Mesenchymal stem cell (in vitro differentiated cells and primary cell): ENCODE data around the gene TTC21B.
"Not testable (repeated sequence)": the region's sequence is repeated elsewhere in the genome, so short reads cannot be mapped to it uniquely, and the experiment has no call there.

Experiments
- DNase-seq: peaks from one replicate; pipeline ENCODE4 v3.0.0-alpha.2; 2013
- H2AFZ ChIP-seq: one replicate; pipeline ENCODE4 v1.6.1; 2013; ENCODE audit warnings: low read depth, mild to moderate bottlenecking, control low read depth, inconsistent platforms, low read length, moderate library complexity
- H2AK5ac ChIP-seq: 2 replicates; pipeline ENCODE4 v1.6.1; 2013; ENCODE audit warnings: low read length, moderate library complexity, mild to moderate bottlenecking, inconsistent platforms; ENCODE audit not compliant: severe bottlenecking
- H2BK120ac ChIP-seq: one replicate; pipeline ENCODE4 v1.6.1; 2013; ENCODE audit warnings: low read depth, mild to moderate bottlenecking, inconsistent platforms, low read length, moderate library complexity
- H2BK12ac ChIP-seq, 2 experiments: one replicate each; pipeline ENCODE4 v1.6.1; 2013; ENCODE audit warnings: inconsistent platforms in 2 of 2, low read length in 2 of 2, mild to moderate bottlenecking in 2 of 2, moderate library complexity in 2 of 2, control low read depth in 1 of 2
- H2BK15ac ChIP-seq: one replicate; pipeline ENCODE4 v1.6.1; 2013; ENCODE audit warnings: mild to moderate bottlenecking, low read depth, inconsistent platforms; ENCODE audit not compliant: poor library complexity, severe bottlenecking
- H2BK5ac ChIP-seq: 2 replicates; pipeline ENCODE4 v1.6.1; 2013; ENCODE audit warnings: low read depth, mild to moderate bottlenecking, low read length, control low read depth, inconsistent platforms; ENCODE audit not compliant: poor library complexity, severe bottlenecking
- H3K14ac ChIP-seq, 2 experiments: one replicate each; pipeline ENCODE4 v1.6.1; 2013; ENCODE audit warnings: inconsistent platforms in 2 of 2, low read length in 2 of 2, control low read depth in 1 of 2, mild to moderate bottlenecking in 1 of 2, moderate library complexity in 1 of 2
- H3K18ac ChIP-seq, 2 experiments: one replicate each; pipeline ENCODE4 v1.6.1; 2013; ENCODE audit warnings: inconsistent platforms in 2 of 2, low read length in 2 of 2, control low read depth in 1 of 2, low read depth in 1 of 2, mild to moderate bottlenecking in 1 of 2
- H3K23ac ChIP-seq, 2 experiments: one replicate each; pipeline ENCODE4 v1.6.1; 2013; ENCODE audit warnings: inconsistent platforms in 2 of 2, low read length in 2 of 2, mild to moderate bottlenecking in 2 of 2, moderate library complexity in 2 of 2, control low read depth in 1 of 2
- H3K27ac ChIP-seq: 2 replicates; pipeline ENCODE4 v1.5.1; 2013; ENCODE audit warnings: mild to moderate bottlenecking, moderate library complexity, low read length, control low read depth, inconsistent platforms; ENCODE audit not compliant: poor library complexity, severe bottlenecking
- H3K27me3 ChIP-seq, 2 experiments: 2 replicates each; pipeline versions ENCODE4 v1.6.1 to v1.7.0; 2013; ENCODE audit warnings: low read length in 2 of 2, mild to moderate bottlenecking in 2 of 2, moderate library complexity in 2 of 2, control low read depth in 1 of 2, inconsistent platforms in 1 of 2; ENCODE audit not compliant: control insufficient read depth in 1 of 2, insufficient read depth in 1 of 2
- H3K36me3 ChIP-seq, 2 experiments: 2 replicates each; pipeline versions ENCODE4 v1.6.1 to v1.7.0; 2013; ENCODE audit warnings: low read length in 2 of 2, control low read depth in 1 of 2, inconsistent platforms in 1 of 2, low read depth in 1 of 2, mild to moderate bottlenecking in 1 of 2; ENCODE audit not compliant: insufficient read depth in 2 of 2, control insufficient read depth in 1 of 2
- H3K4ac ChIP-seq, 2 experiments: one replicate each; pipeline ENCODE4 v1.6.1; 2013; ENCODE audit warnings: inconsistent platforms in 2 of 2, low read length in 2 of 2, mild to moderate bottlenecking in 2 of 2, moderate library complexity in 2 of 2, control low read depth in 1 of 2, low read depth in 1 of 2
- H3K4me1 ChIP-seq: 2 replicates; pipeline ENCODE4 v1.6.1; 2013; ENCODE audit warnings: low read depth, low read length, control low read depth; ENCODE audit not compliant: control insufficient read depth, insufficient read depth
- H3K4me2 ChIP-seq: 2 replicates; pipeline ENCODE4 v1.6.1; 2013; ENCODE audit warnings: low read length, mild to moderate bottlenecking, inconsistent platforms; ENCODE audit not compliant: poor library complexity, severe bottlenecking
- H3K4me3 ChIP-seq, 2 experiments: 2 replicates each; pipeline versions ENCODE4 v1.5.1 to v1.7.0; 2013; ENCODE audit warnings: low read length in 2 of 2, mild to moderate bottlenecking in 2 of 2, control low read depth in 1 of 2, low read depth in 1 of 2; ENCODE audit not compliant: insufficient read depth in 1 of 2
- H3K79me1 ChIP-seq: replicated peaks from 2 replicates; pipeline ENCODE4 v1.6.1; 2013; ENCODE audit warnings: mild to moderate bottlenecking, control low read depth, low read length, inconsistent platforms; ENCODE audit not compliant: poor library complexity, severe bottlenecking
- H3K9ac ChIP-seq: 2 replicates; pipeline ENCODE4 v1.7.0; 2013; ENCODE audit warnings: mild to moderate bottlenecking, low read length, moderate library complexity
- H3K9me3 ChIP-seq: 2 replicates; pipeline ENCODE4 v1.7.0; 2013; ENCODE audit warnings: mild to moderate bottlenecking, low read length; ENCODE audit not compliant: control insufficient read depth
- H4K8ac ChIP-seq: one replicate; pipeline ENCODE4 v1.6.1; 2013; ENCODE audit warnings: inconsistent platforms, mild to moderate bottlenecking, low read length, moderate library complexity
- H4K91ac ChIP-seq: one replicate; pipeline ENCODE4 v1.6.1; 2013; ENCODE audit warnings: mild to moderate bottlenecking, low read length, inconsistent platforms
- WGBS: methylation state at CpG from one replicate; pipeline ENCODE4 v1.1.7; 2013; ENCODE audit warnings: mixed read lengths; 5-methylcytosine and 5-hydroxymethylcytosine counted together

Gene TTC21B

GRCh38 chr2:165863810-165864261, 89.7 kb downstream of the TTC21B start:
- H3K27ac ChIP-seq = no peak overlapping the region
- H2BK12ac ChIP-seq = no peak overlapping the region
- H3K23ac ChIP-seq = no peak overlapping the region
- no peaks in the 10 kb centered on the region for H3K79me1 ChIP-seq
- peaks cover 0 to 4% of the 10 kb centered on the region in 2 experiments for H3K36me3 ChIP-seq
- no peak overlapping the region for H3K4me3 ChIP-seq
- H2AFZ ChIP-seq = no peak overlapping the region
- no peak overlapping the region for H2BK15ac ChIP-seq
- H3K4me1 ChIP-seq = no peaks in the 10 kb centered on the region
- H3K18ac ChIP-seq = peak overlapping the region in 1 of 2 experiments; percentile 5
- no peak overlapping the region for H4K91ac ChIP-seq
- H2BK5ac ChIP-seq = no peak overlapping the region
- no peak overlapping the region for H4K8ac ChIP-seq
- H3K27me3 ChIP-seq = no peaks in the 10 kb centered on the region
- peaks cover 3% of the 10 kb centered on the region for H3K9me3 ChIP-seq
- no peak overlapping the region for H2BK120ac ChIP-seq
- DNase-seq = no peak
- H2AK5ac ChIP-seq = no peak overlapping the region
- no peak overlapping the region for H3K9ac ChIP-seq
- H3K4me2 ChIP-seq = no peak overlapping the region
- 90% methylated on average over 5 of the region's 5 CpGs for whole genome bisulfite sequencing
- no peak overlapping the region for H3K4ac ChIP-seq
- no peak overlapping the region for H3K14ac ChIP-seq

GRCh38 chr2:165861083-165861482, 92.5 kb downstream of the TTC21B start:
- H2AFZ ChIP-seq, H4K91ac ChIP-seq, H2BK5ac ChIP-seq, H3K23ac ChIP-seq, H3K27me3 ChIP-seq, H2BK15ac ChIP-seq, H2BK120ac ChIP-seq, H3K27ac ChIP-seq, H2AK5ac ChIP-seq, DNase-seq, H3K4ac ChIP-seq, H3K9me3 ChIP-seq, H3K9ac ChIP-seq, H4K8ac ChIP-seq, H3K4me1 ChIP-seq, H2BK12ac ChIP-seq, H3K79me1 ChIP-seq, H3K14ac ChIP-seq, H3K36me3 ChIP-seq, H3K4me3 ChIP-seq, H3K18ac ChIP-seq, H3K4me2 ChIP-seq: not testable (repeated sequence)
- 98% methylated on average over 2 of the region's 2 CpGs for WGBS

- not testable (repeated sequence) for H2AK5ac ChIP-seq, DNase-seq, H3K27me3 ChIP-seq, H2BK12ac ChIP-seq, H2BK120ac ChIP-seq, H3K79me1 ChIP-seq, H2BK5ac ChIP-seq, H3K18ac ChIP-seq, H3K27ac ChIP-seq, H3K9ac ChIP-seq, H3K14ac ChIP-seq, H3K9me3 ChIP-seq, H4K91ac ChIP-seq, H3K36me3 ChIP-seq, H2BK15ac ChIP-seq, H3K4me2 ChIP-seq, H3K4me3 ChIP-seq, H4K8ac ChIP-seq, H3K4ac ChIP-seq, H2AFZ ChIP-seq, H3K4me1 ChIP-seq, H3K23ac ChIP-seq
- 89% methylated on average over 2 of the region's 2 CpGs for WGBS
Observed at GRCh38 chr2:165859723-165860122, 93.9 kb downstream of the TTC21B start.

- Histone ChIP-seq H3K14ac (no peak overlapping the region), H2AFZ (no peak overlapping the region), H3K4me2 (no peak overlapping the region), H2BK12ac (no peak overlapping the region), H3K9ac (no peak overlapping the region), H2BK15ac (no peak overlapping the region), H3K4me1 (no peaks in the 10 kb centered on the region), H3K9me3 (peaks cover 25% of the 10 kb centered on the region), H3K27ac (no peak overlapping the region), H3K4me3 (no peak overlapping the region), H4K91ac (no peak overlapping the region), H3K36me3 (peaks cover 9 to 15% of the 10 kb centered on the region in 2 experiments), H2BK5ac (no peak overlapping the region), H3K27me3 (no peaks in the 10 kb centered on the region), H2AK5ac (no peak overlapping the region), H3K18ac (no peak overlapping the region), H3K23ac (no peak overlapping the region), H4K8ac (no peak overlapping the region), H3K4ac (no peak overlapping the region), H2BK120ac (no peak overlapping the region), H3K79me1 (no peaks in the 10 kb centered on the region)
- WGBS = 67% methylated on average over 1 of the region's 1 CpG
- DNase-seq = peak; percentile 40
Observed at GRCh38 chr2:165857876-165858275, 95.7 kb downstream of the TTC21B start.
